ENCODE results near the gene NHERF1.

DNA sequence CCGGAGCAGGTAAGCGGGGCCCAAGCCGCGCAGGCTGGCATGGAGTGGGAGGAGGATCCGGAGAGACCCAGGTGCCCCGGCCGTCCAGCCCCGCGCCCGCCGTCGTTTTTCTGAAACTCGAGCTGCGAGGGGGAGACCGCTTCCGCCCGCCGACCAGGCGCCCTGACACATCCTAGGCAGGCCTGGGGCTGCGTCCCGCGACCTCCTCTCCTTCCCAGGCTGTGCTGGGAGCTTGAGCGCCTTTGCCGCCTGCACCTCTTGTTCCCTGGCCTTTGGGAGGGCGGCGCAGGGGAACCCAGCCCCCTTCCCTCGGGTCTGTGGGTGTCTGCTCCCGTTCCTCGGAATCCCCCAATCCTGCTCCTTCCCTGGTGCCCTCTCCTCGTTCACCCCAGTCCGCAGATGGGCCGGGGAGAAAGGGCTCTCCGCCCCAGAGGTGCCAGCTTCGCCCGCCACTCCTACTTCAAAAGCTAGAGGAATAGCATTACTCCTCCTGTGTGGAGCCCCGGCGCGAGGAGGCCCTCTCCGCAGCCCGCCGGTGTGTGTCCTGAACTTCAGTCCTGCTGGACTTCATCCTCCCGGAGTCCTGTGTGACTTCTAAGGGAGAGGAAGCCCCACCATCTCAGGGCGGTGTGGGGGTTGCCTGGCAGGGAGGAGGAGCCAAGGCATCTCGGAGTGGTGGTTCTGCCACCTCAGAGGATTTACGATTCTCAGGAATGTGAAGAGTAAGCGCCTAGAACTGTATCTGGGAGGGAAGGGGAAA lies 1.0 kb downstream of the NHERF1 start:
- TF ChIP-seq, protein P1, sequence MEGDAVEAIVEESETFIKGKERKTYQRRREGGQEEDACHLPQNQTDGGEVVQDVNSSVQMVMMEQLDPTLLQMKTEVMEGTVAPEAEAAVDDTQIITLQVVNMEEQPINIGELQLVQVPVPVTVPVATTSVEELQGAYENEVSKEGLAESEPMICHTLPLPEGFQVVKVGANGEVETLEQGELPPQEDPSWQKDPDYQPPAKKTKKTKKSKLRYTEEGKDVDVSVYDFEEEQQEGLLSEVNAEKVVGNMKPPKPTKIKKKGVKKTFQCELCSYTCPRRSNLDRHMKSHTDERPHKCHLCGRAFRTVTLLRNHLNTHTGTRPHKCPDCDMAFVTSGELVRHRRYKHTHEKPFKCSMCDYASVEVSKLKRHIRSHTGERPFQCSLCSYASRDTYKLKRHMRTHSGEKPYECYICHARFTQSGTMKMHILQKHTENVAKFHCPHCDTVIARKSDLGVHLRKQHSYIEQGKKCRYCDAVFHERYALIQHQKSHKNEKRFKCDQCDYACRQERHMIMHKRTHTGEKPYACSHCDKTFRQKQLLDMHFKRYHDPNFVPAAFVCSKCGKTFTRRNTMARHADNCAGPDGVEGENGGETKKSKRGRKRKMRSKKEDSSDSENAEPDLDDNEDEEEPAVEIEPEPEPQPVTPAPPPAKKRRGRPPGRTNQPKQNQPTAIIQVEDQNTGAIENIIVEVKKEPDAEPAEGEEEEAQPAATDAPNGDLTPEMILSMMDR (IDR thresholded peaks at IDR 0.05; ENCODE audit: extremely low read depth in 1 of 2, insufficient read depth in 1 of 2, low read depth in 1 of 2, low read length in 2 of 2): no peak
- TF ChIP-seq EZH2 (IDR thresholded peaks at IDR 0.05; ENCODE audit: borderline replicate concordance, low read depth, low read length, severe bottlenecking): no peak
- TF ChIP-seq POLR2AphosphoS5 (IDR thresholded peaks at IDR 0.05; ENCODE audit: insufficient read depth, low read depth, low read length): no peak
- no peak for TF ChIP-seq POLR2A (IDR thresholded peaks at IDR 0.05; ENCODE audit: low read depth, low read length)
- TF ChIP-seq, protein P2, sequence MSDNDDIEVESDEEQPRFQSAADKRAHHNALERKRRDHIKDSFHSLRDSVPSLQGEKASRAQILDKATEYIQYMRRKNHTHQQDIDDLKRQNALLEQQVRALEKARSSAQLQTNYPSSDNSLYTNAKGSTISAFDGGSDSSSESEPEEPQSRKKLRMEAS (IDR thresholded peaks at IDR 0.05; ENCODE audit: insufficient read depth, insufficient read length): no peak
